AG08395 (cell line): ENCODE results near the gene HIPK4.
"Not testable (repeated sequence)": the region's sequence is repeated elsewhere in the genome, so short reads cannot be mapped to it uniquely, and the experiment has no call there.

Source experiments
- DNase-seq: peaks from one replicate; pipeline ENCODE4 v3.0.0; 2012; ENCODE audit warnings: mixed read lengths, low spot score

Gene HIPK4

DNA sequence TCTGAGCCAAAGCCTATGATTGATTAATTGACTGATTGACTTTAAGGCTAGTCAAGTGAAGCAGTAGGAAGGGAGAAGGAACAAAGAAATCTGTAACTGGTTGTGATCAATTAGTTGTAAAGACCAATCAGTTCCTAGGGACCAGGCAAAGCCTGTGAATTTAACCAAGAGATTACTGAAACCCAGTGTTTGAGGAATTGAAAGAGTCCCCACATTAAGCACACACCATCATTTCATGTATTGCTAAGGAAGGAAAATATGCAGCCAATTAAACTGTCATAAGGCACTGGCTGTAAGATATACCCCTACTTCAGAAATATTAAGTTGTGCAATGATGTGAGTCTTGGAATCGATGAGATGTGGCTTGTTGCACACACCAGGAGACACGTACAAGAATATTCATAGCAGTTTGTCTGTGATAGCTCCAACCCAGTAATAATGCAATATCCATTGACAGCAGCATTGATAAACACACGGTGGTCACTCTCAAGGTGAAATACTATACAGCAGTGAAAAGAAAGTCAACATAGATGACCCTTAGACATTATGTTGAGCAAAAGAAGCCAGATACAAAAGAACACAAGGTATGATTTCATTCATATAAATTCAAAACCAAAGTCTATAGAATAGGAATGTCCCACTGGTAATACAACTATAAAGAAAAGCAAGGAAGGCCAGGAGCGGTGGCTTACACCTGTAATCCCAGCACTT, 50.8 kb downstream of the HIPK4 start:
- DNase-seq: no peak

DNA sequence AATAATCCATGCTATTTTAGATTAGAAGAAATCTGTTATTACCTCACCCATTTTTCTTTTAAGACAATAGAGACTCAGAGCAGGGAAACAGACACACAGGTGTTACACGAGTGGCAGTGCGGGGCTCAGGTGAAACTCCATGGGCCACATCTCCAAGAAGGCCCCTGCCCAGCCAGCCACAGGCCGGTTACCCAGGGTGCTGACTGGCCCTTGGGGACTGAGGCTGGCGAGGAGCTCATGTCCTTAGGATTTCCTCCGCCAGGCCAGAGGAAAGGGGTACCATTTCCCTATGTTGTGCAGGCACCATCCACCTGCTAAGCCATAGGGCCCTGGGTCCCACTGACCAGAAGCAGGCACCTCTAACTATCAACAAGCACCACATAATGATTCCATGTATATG, 52.4 kb downstream of the HIPK4 start:
- DNase-seq: no peak

DNA sequence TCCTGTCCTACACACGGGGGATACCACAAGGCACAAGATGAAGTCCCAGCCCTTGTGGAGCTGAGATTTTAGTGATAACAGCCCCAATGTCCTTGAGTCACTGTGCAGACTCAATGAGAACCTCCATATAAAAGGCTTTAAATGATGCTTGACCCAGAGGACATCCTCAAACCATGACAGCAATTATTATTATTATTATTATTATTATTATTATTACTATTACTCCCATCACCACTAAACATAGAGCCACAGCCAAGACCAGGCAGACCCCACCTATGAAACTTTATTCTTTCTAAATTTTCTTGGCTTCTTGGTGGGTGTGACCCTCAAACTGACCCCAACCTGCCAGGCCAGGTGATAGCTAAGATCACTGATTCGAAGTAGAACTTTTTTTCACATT, 52.9 kb downstream of the HIPK4 start:
- no peak for DNase-seq

DNA sequence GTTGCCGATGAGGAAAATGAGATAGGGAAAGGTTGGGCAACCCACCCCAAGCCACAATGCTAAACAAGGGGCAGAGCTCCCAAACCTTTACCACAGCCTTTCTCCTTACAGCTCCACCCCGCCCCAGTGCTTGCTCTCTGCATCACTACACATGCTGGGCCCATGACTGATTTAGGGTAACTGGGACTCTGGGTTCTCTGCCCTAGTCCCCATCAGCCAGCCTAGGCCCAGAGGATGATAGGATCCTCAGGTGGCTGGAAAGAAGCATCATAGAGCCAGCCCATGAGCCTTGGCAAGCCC, 53.4 kb downstream of the HIPK4 start:
- no peak for DNase-seq

DNA sequence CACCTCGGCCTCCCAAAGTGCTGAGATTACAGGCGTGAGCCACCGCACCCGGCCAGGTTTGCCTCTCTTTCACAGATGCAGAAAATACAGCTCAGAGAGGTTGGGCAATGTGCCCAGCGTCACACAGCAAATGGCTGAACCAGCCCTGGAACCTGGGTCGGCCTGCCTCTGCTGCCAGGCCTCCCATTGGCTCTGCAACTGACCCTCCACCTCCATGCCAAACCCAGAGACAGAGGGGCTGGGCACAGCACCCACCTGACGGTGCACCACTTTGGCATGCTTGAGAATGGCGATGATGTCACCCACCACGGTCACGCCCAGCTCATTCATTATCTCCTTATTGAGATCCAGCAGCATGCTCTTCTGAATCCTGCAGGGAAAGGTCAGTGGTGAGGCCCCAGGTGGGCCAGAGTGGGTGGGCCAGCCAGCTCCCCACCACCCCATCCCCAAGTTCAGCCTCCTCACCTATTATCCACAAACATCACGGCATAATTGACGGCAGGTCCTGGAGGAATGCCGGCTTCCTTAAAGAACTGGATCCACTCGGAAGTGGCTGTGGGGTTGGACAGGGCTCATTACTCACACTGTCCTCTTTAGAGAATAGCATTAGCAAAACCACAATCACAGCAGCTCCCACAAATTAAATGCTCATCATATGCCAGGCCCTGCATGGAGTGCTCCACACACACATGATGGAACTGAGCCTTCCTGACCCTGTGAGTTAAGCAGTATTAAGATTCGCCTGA, 54.0 kb downstream of the HIPK4 start:
- DNase-seq: no peak

DNA sequence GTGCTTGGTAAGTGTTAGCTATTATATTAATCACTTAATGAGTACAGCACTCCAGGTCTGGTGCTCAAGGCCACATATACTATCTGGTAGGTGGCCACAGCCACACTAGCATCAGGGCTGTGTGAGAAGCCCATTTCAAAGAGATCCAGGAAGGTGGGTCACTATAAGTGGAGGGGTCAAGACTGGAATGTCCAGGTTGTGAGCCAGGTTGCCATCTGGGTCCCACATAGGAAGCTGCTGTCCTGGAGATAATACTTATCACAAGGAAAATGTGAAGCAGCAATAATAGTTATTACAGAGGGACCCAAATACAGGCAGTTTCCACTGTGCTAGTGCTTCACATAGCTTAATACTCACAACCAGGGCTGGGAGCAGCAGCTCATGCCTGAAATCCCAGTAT, 54.9 kb downstream of the HIPK4 start:
- DNase-seq: no peak

DNA sequence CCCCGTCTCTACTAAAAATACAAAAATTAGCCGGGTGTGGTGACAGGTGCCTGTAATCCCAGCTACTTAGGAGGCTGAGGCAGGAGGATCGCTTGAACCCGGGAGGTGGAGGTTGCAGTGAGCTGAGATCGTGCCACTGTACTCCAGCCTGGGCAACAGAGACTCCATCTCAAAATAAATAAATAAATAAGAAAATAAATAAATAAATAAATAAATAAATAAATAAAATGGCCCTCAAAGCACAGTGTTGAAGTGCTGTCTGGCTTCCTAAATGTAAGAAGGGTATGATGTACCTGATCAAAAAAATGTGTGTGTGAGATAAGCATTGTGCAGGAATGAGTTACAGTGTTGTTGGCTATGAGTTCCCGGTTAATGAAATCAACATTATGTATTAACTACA, 56.9 kb downstream of the HIPK4 start:
- not testable (repeated sequence) for DNase-seq

DNA sequence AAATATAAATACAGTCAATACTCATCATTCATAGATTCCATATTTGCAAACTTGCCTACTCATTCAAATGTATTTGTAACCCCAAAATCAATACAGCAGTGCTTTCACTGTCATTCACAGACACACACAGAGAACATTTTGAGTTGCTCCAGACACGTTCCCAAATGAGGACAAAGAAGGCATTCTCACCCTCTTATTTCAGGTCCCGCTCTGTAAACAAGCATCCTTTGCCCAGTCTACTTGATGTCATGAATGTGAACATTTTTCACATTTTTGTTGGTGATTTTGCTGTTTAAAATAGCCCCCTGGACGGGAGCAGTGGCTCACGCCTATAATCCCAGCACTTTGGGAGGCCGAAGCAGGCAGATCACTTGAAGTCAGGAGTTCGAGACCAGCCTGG, 57.3 kb downstream of the HIPK4 start:
- no peak for DNase-seq

DNA sequence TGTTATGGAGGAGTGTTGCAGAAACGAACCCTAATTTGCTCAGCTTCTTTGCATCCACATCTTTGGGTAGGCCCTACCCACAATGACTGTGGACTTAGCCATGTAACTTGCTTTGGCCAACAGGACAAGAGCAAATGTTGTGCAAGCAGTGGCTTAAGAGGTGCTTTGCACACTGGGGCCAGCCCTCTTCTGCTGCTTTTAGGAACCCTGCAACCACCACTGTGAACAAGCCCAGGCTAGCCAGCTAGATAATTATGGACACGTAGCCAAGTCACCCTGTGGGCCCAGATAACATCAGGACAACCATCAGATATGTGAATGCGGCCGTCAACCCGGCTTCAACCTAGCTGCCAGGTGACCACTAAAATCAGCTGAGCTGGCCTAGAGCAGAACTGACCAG, 58.9 kb downstream of the HIPK4 start:
- DNase-seq: no peak
